Endometrial microvascular endothelial cells (primary cell): ENCODE measurements around the gene GSN. TPM values are rescaled to one million over a fixed set of nuclear protein-coding genes. Genes with fewer than 3 reads are reported as not detected.

Source experiments
- in situ Hi-C: cut with HindIII; loops from 2 replicates; pipeline ENCODE4 v1.10.0; 2017; ENCODE audit warnings: low sequenced_read_pairs, low pct_unique_long_range_greater_than_20kb; ENCODE audit errors: inconsistent ontology term
- total RNA-seq: library from RNA; depleted of rRNA; stranded (reverse); fragments of >200 nt; gene quantifications from one replicate; pipeline ENCODE4 v1.2.3, GENCODE V29; 2015; ENCODE audit errors: inconsistent ontology term

GSN gene
- total RNA-seq, 1 donor from 2014 or later: 82.4 TPM

DNA sequence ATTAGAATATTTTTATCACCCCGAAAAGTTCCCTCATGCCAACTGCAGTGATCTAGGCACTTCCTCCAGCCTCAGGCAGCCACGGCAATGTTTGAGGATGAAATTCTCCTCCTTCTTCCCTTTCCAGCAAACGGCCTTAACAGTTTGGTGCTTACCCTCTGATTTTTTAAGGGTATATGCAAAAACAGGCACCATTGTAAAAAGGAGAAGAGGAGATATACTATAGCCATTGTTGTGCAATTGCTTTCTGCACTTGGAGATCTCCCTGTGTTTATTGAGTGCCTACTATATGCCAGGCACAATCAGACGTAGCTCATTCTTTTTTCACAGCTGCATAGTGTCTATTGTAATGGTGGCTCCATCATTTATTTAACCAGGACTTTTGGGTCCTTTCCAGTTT is 29.4 kb downstream of the GSN start:
- in situ Hi-C loops: no loop called here

GRCh38 chr9:121298016-121298538 is 30.1 kb downstream of the GSN start:
- in situ Hi-C loops: no loop called here

- in situ Hi-C loops: no loop called here
Measured at GRCh38 chr9:121298689-121299466, 30.9 kb downstream of the GSN start.

DNA sequence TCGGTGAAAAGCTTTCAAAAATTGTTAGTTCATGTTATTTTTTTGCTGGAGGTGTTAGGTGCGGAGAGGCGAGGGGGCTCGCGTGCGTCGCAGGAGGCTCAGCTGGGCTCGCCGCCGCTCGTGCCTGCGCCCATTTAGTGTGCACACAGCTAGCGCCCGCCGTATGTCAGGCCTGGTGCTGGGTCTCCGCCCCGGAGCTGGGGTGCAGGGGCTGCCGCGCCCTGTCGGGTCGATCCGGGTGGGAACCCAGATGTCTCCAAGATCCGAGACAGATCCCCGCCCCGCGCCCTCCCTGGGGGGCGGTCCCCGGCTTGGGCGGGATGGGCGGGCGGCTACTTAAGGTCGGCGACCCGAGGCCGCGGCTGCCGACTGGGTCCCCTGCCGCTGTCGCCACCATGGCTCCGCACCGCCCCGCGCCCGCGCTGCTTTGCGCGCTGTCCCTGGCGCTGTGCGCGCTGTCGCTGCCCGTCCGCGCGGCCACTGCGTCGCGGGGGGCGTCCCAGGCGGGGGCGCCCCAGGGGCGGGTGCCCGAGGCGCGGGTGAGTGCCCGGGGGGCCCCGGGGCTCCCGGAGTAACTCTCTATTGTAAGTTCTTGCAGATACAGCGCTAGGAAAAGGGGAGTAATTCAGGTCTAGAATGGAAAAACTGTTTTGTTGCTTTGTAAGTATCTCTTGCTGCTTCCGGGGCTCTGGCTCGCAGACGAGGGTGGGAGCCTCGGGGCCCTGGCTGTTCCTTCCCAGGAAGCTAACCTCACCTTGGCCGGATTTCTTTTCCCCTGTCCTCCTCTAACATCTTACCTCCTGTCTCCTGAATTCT is 31.7 kb downstream of the GSN start:
- in situ Hi-C loops: no loop called here

DNA sequence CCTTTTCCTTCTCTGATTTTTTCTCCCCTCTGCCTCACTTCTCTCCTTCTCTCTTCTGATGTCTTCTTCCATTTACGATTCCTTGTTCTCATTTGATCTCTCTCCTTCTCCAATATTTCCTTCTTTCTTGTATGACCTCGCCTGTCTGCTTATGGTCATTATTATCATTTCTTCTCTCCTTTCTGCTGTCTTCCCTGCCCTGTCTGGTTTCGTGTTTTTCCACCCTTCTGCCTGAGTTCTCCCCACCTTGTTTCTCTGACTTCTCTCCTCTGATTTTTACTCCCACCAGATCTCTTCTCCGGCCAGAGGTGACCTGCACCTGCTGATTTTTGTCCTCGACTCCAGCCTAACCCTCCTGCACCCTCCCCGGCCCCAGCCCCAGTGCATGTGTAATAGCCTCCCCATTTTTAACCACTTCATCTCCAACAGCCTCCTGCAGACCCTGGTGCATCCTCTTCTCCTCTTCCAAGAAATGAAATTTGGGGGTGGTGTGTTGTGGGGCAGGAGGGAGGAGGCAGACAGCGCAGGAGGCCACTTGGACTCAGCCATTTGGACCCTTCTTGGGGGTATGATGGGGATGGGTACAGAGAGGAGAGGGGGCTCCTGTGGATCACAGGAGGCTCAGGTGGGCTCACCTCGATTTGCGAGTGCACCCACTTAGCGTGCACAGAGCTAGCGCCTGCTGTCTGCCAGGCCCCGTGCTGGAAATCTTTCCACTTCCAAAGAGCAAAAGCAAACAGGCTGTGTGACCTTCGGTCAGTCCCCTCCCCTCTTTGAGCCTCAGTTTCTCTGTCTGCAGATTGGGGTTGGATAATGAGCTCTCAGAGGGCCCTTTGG is 32.5 kb downstream of the GSN start:
- in situ Hi-C loops: no loop called here

- in situ Hi-C loops: no loop called here
Measured at GRCh38 chr9:121301881-121302286, 33.9 kb downstream of the GSN start.

DNA sequence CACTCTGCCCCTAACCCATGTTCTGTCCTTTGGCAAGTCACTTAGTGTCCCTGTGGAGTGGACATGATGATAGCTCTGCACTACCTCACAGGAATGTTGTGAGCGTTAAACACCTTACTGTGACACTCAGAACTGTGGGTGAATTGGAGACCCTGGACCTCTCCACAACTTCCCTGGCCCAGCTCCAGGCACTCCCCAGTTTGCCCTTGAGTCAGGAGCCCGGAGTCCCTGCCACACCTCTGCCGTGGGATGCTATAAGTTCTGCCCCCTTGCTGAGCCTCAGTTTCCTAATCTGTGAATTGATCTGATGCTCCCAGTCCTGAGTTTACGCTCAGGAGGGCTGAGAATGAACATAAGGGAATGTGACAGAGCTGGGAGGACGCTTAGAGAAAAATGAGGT is 34.4 kb downstream of the GSN start:
- in situ Hi-C loops: no loop called here

DNA sequence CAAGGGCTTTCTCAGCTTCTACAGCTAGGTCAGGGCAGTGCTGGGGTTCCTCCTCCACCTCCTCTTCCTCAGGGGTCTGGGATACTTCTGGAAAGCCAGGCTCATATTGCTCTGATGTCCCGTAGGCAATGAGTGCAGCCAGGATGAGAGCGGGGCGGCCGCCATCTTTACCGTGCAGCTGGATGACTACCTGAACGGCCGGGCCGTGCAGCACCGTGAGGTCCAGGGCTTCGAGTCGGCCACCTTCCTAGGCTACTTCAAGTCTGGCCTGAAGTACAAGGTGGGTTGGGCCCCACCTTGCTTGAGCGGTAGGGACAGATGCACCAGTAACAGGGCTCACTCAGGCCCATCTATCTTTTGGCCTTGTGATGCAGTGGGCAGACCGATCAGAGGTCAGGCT is 34.8 kb downstream of the GSN start:
- in situ Hi-C loops: no loop called here

DNA sequence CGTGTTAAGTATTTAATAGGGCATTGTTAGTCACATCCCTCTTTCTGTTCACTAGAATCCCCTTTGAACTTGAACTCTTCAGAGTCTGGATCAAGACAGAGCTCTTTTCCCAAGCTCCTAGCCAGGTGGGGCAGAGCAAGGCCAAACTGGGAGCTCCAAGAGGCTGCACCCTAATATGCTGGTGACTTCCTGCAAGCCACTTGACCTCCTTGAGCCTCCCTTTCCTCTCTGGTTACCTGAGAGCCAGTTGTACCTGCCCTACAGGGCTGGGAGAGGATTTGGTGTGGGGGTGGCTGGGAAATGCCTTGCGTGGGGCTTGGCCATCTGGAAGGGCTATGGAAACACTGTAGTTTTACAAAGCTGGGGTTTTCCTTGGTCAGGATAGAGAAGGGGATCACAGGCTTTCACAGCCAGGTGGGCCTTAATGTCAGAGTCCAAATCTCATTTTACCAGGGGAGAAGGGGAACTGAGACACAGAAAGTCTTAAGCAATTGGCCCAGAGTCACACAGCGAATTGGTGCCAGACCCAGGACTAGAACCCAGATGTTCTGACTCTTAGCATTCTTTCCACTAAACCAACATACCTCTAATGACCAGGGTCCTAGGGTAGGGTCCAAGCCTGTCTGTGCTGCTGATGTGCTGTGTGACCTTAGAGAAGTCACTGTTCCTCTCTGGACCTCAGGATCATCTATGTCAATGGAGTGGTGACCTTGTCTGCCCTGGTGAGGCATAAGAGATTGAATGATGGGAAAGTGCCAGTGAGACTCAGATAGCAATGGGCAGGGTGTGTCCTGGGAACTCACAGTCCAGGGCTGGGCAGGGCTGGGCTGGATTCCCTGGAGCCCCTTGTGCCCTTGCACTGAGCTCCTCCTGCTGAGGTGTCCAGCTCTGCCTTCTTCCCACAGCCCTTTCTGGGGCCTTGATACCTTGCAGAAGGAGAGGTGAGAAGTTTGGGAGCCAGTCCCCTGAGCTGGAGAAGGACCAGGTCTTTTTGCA is 35.8 kb downstream of the GSN start:
- in situ Hi-C loops: no loop called here

DNA sequence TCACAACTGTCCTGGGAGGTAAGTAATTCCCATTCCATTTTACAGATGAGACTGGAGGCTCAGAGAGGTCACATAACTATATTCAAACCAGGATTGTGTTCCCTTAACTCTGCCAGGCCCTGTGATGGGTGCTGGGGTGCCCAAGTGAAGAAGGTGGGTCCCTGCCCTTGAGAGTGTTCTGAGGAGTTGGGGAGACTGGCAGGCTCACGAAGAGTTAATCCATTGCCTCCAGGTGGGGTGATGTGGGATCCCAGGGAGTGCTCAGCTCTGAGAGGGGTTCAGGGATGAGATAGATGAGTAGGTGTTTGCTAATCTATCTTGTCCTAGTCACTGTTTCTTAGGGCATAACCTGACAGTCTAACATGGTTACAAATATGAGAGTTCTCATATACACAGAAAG is 36.7 kb downstream of the GSN start:
- in situ Hi-C loops: no loop called here

GRCh38 chr9:121305269-121305994 is 37.5 kb downstream of the GSN start:
- in situ Hi-C loops: no loop called here

- in situ Hi-C loops: no loop called here
Measured at GRCh38 chr9:121307976-121308375, 40.0 kb downstream of the GSN start.

GRCh38 chr9:121308765-121309164 is 40.8 kb downstream of the GSN start:
- in situ Hi-C loops: no loop called here

DNA sequence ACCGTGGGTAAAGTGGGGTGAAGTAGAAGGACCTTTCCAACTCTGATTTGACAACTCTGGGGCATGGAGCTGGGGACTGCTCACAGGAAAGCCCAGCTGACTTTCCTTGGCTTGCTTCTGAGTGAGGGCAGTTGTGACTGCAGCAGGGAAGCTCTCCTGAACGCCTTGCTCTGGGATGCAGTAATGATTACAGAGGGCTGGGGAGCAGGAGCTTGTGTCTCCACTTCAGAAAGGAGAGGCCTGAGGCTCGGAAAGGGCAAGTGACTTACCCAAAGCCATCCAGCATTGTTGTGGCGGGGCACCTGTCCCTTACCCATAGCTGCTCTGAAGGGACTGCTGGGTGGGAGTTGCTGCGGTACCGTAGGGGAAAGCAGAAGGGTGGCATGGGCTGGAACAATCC is 41.2 kb downstream of the GSN start:
- in situ Hi-C loops: no loop called here

- in situ Hi-C loops: no loop called here
Measured at GRCh38 chr9:121309833-121310425, 42.0 kb downstream of the GSN start.

GRCh38 chr9:121310571-121310970 is 42.6 kb downstream of the GSN start:
- in situ Hi-C loops: no loop called here

DNA sequence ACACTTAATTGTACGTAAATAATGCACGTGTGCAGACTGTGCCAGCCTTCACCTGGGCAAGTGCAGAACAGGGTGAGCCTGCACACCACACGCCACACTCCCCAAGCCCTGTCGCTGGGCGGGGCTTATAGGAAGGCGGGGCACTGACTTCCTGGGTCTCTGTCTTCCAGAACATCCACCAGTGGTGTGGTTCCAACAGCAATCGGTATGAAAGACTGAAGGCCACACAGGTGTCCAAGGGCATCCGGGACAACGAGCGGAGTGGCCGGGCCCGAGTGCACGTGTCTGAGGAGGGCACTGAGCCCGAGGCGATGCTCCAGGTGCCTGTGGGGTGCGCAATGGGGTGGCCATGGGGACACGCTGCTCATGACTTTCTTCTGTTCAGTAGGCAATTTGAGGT is 44.2 kb downstream of the GSN start:
- in situ Hi-C loops: no loop called here
